Measurements from ENCODE around the gene TIMM44.

DNA sequence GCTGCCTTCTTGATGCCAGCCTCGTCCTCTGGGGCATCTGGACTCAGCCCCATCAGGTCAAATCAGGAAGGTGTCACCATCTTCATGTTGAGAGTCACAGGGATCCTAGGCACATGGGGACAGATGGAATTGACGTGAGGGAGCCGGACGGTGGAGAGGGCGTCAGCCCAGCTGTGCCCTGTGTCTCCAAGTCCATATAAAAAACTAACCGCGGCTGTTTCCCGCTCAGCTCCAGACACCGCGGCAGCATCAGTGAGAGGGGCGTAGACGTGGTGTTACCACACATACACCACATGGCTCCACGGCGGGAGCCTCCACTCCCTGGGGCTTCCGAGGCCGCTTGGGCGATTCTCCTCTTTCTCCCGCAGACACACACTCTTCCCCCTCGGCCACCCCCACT, 63.6 kb downstream of the TIMM44 start:
- TF ChIP-seq SIN3A (IDR thresholded peaks at IDR 0.05; ENCODE audit: borderline replicate concordance, insufficient read depth, low read length) (no peak), POLR2AphosphoS5 (IDR thresholded peaks at IDR 0.05; ENCODE audit: low read depth, low read length) (no peak), TAF1 (IDR thresholded peaks at IDR 0.05; ENCODE audit: borderline replicate concordance, insufficient read depth, low read length) (no peak), REST (IDR thresholded peaks at IDR 0.05; ENCODE audit: insufficient read depth in 1 of 2, low read depth in 2 of 2, low read length in 2 of 2) (no peak), FOXP2 (optimal IDR thresholded peaks at IDR 0.05; ENCODE audit: borderline replicate concordance, extremely low read depth, extremely low read length, insufficient read depth) (no peak)
